Measurements from ENCODE around the gene RPTOR. TPM values are rescaled to one million over a fixed set of nuclear protein-coding genes. Genes with fewer than 3 reads are reported as not detected.

The RPTOR gene
- total and polyA plus RNA-seq, 2 donors (not counting 3 experiments of a cell fraction or from before 2014, with no cell fraction given) = 10.7 to 41.8 TPM

- FAIRE-seq (no peak), DNase-seq (ENCODE audit: low read depth, low spot score) (no peak)
- Histone ChIP-seq H3K36me3 (ENCODE audit: control insufficient read depth in 2 of 2, extremely low read depth in 1 of 2, insufficient read depth in 2 of 2, low read length in 2 of 2) (no peaks in the 10 kb centered on the region), H2AFZ (ENCODE audit: low read depth, low read length) (no peak overlapping the region), H3K9ac (replicated peaks; ENCODE audit: extremely low read depth, insufficient read depth, low read length) (no peak overlapping the region), H3K9me3 (replicated peaks; ENCODE audit: control insufficient read depth, insufficient read depth, low read length) (no peaks in the 10 kb centered on the region), H4K20me1 (replicated peaks; ENCODE audit: control insufficient read depth, extremely low read depth, insufficient read depth, low read length) (no peaks in the 10 kb centered on the region), H3K4me3 (replicated peaks in 1 of 3; ENCODE audit: insufficient read depth in 1 of 3, low read depth in 1 of 3, low read length in 3 of 3) (no peak overlapping the region), H3K4me1 (ENCODE audit: control insufficient read depth, extremely low read depth, insufficient read depth, low read length) (no peaks in the 10 kb centered on the region), H3K4me2 (ENCODE audit: insufficient read depth, low read length) (no peak overlapping the region), H3K27ac (ENCODE audit: insufficient read depth, low read depth, low read length) (no peak overlapping the region), H3K9me1 (replicated peaks; ENCODE audit: control insufficient read depth, extremely low read depth, insufficient read depth, low read length) (no peaks in the 10 kb centered on the region), H3K27me3 (ENCODE audit: control insufficient read depth in 2 of 2, insufficient read depth in 2 of 2, low read length in 2 of 2) (no peaks in the 10 kb centered on the region), H3K79me2 (ENCODE audit: control insufficient read depth, insufficient read depth, low read length) (no peaks in the 10 kb centered on the region)
- dilution Hi-C loops (cut with MboI; ENCODE audit: extremely low pct_ligation_motif_present, low sequenced_read_pairs) = no loop called here
- intact Hi-C loops (cut with micrococcal nuclease) = no loop called here
- ChIA-PET CTCF (interaction anchor here (1.4 kb wide), 1 partner anchor 10 kb away, joined by 4 read pairs; no protein-coding TSS in a partner anchor), POLR2A (no interaction called here)
- BruUV-seq (replicated peaks) = no TSS peak
- TF ChIP-seq FOS (IDR thresholded peaks at IDR 0.05; ENCODE audit: borderline replicate concordance, insufficient read depth, low read length) (no peak), GATA2 (IDR thresholded peaks at IDR 0.05; ENCODE audit: insufficient read depth, insufficient read length, low read depth, low read length) (no peak), MYC (IDR thresholded peaks at IDR 0.05; ENCODE audit: low read depth, low read length) (no peak), POLR2AphosphoS5 (IDR thresholded peaks at IDR 0.05; ENCODE audit: insufficient read depth, low read depth, low read length) (no peak), EZH2 (IDR thresholded peaks at IDR 0.05; ENCODE audit: borderline replicate concordance, low read depth, low read length, severe bottlenecking) (no peak), JUN (IDR thresholded peaks at IDR 0.05; ENCODE audit: borderline replicate concordance, insufficient read depth, insufficient read length, low read depth) (no peak), CTCF (IDR thresholded peaks at IDR 0.05; ENCODE audit: extremely low read depth in 1 of 2, insufficient read depth in 1 of 2, low read depth in 1 of 2, low read length in 2 of 2) (no peak), POLR2A (IDR thresholded peaks at IDR 0.05; ENCODE audit: low read depth, low read length) (no peak), MAX (IDR thresholded peaks at IDR 0.05; ENCODE audit: insufficient read depth, insufficient read length) (no peak)
Measured at GRCh38 chr17:80804466-80804865, 259.8 kb downstream of the RPTOR start.

All from endothelial cell of umbilical vein (primary cell).